ENCODE data around the gene MAPK8IP1. TPM values are rescaled to one million over a fixed set of nuclear protein-coding genes. Genes with fewer than 3 reads are reported as not detected.

MAPK8IP1 gene
- total and polyA plus RNA-seq, 2 donors (not counting 1 experiment from before 2014, with no cell fraction given) = 2.1 to 4.0 TPM

GRCh38 chr11:45895553-45896259, 10.3 kb downstream of the MAPK8IP1 start:
- no peak overlapping the region for H2AFZ ChIP-seq (ENCODE audit: insufficient read depth, low read depth, low read length, poor library complexity, severe bottlenecking)
- peaks cover 0 to 51% (median 24%) of the 10 kb centered on the region in 4 experiments for H3K27me3 ChIP-seq (replicated peaks in 1 of 4; ENCODE audit: control extremely low read depth in 1 of 4, control insufficient read depth in 3 of 4, insufficient read depth in 4 of 4, low read length in 3 of 4)
- peaks cover 12 to 16% of the 10 kb centered on the region in 2 donors for H3K4me1 ChIP-seq (ENCODE audit: control insufficient read depth in 2 of 2, insufficient read depth in 2 of 2, low read length in 2 of 2)
- ATAC-seq (ENCODE audit: low read depth) (no peak), DNase-seq (no peak)
- intact Hi-C loops (cut with micrococcal nuclease) = no loop called here
- peaks cover 0 to 12% (median 0%) of the 10 kb centered on the region in 3 donors for H3K9me3 ChIP-seq (ENCODE audit: control extremely low read depth in 1 of 3, control insufficient read depth in 2 of 3, insufficient read depth in 1 of 3, low read length in 2 of 3)
- H3K9ac ChIP-seq (ENCODE audit: low read length) = no peak overlapping the region
- no peak overlapping the region for H3K4me2 ChIP-seq (replicated peaks; ENCODE audit: low read depth, low read length, poor library complexity, severe bottlenecking)
- Mint-ChIP-seq H3K9me3 (ENCODE audit: insufficient read depth) (no peaks in the 10 kb centered on the region), H3K4me1 (peaks cover 11% of the 10 kb centered on the region), H3K27ac (no peak overlapping the region), H3K4me3 (no peak overlapping the region), H3K27me3 (peaks cover 34% of the 10 kb centered on the region)
- H3K4me3 ChIP-seq (ENCODE audit: control extremely low read depth in 1 of 5, extremely low read depth in 1 of 5, insufficient read depth in 1 of 5, low read depth in 2 of 5, low read length in 4 of 5) = no peak overlapping the region
- no peaks in the 10 kb centered on the region for H3K79me2 ChIP-seq (ENCODE audit: control insufficient read depth, insufficient read depth, low read length)
- no peak for TF ChIP-seq EZH2 (IDR thresholded peaks at IDR 0.05; ENCODE audit: borderline replicate concordance, insufficient read depth, low read depth, low read length, poor library complexity, severe bottlenecking)
- TF ChIP-seq CTCF (IDR thresholded peaks at IDR 0.05) = no peak
- no peaks in the 10 kb centered on the region for H4K20me1 ChIP-seq (ENCODE audit: control insufficient read depth, insufficient read depth, low read length, poor library complexity, severe bottlenecking)
- no peaks in the 10 kb centered on the region for H3K36me3 ChIP-seq (replicated peaks in 1 of 2; ENCODE audit: control extremely low read depth in 1 of 2, control insufficient read depth in 1 of 2, extremely low read depth in 1 of 2, insufficient read depth in 2 of 2, low read length in 1 of 2)
- ChIA-PET CTCF (no interaction called here), POLR2A (no interaction called here)
- 89% methylated on average over 5 of the region's 8 CpGs for WGBS (ENCODE audit: insufficient coverage)
- H3K27ac ChIP-seq (ENCODE audit: low read length in 2 of 2) = no peak overlapping the region

GRCh38 chr11:45896422-45896984, 11.1 kb downstream of the MAPK8IP1 start:
- Histone ChIP-seq H3K4me2 (replicated peaks; ENCODE audit: low read depth, low read length, poor library complexity, severe bottlenecking) (no peak overlapping the region), H3K9ac (ENCODE audit: low read length) (no peak overlapping the region), H3K9me3 (ENCODE audit: control extremely low read depth in 1 of 3, control insufficient read depth in 2 of 3, insufficient read depth in 1 of 3, low read length in 2 of 3) (peaks cover 0 to 12% (median 0%) of the 10 kb centered on the region in 3 donors), H3K4me3 (ENCODE audit: control extremely low read depth in 1 of 5, extremely low read depth in 1 of 5, insufficient read depth in 1 of 5, low read depth in 2 of 5, low read length in 4 of 5) (no peak overlapping the region), H3K27ac (ENCODE audit: low read length in 2 of 2) (no peak overlapping the region), H4K20me1 (ENCODE audit: control insufficient read depth, insufficient read depth, low read length, poor library complexity, severe bottlenecking) (no peaks in the 10 kb centered on the region), H2AFZ (ENCODE audit: insufficient read depth, low read depth, low read length, poor library complexity, severe bottlenecking) (no peak overlapping the region), H3K79me2 (ENCODE audit: control insufficient read depth, insufficient read depth, low read length) (no peaks in the 10 kb centered on the region), H3K27me3 (replicated peaks in 1 of 4; ENCODE audit: control extremely low read depth in 1 of 4, control insufficient read depth in 3 of 4, insufficient read depth in 4 of 4, low read length in 3 of 4) (peaks cover 0 to 53% (median 24%) of the 10 kb centered on the region in 4 experiments), H3K36me3 (replicated peaks in 1 of 2; ENCODE audit: control extremely low read depth in 1 of 2, control insufficient read depth in 1 of 2, extremely low read depth in 1 of 2, insufficient read depth in 2 of 2, low read length in 1 of 2) (no peaks in the 10 kb centered on the region), H3K4me1 (ENCODE audit: control insufficient read depth in 2 of 2, insufficient read depth in 2 of 2, low read length in 2 of 2) (peaks cover 12 to 17% of the 10 kb centered on the region in 2 donors)
- no peak for TF ChIP-seq CTCF (IDR thresholded peaks at IDR 0.05)
- no peak for TF ChIP-seq EZH2 (IDR thresholded peaks at IDR 0.05; ENCODE audit: borderline replicate concordance, insufficient read depth, low read depth, low read length, poor library complexity, severe bottlenecking)
- Mint-ChIP-seq H3K4me3 (no peak overlapping the region), H3K27ac (no peak overlapping the region), H3K27me3 (peaks cover 35% of the 10 kb centered on the region), H3K9me3 (ENCODE audit: insufficient read depth) (no peaks in the 10 kb centered on the region), H3K4me1 (peaks cover 12% of the 10 kb centered on the region)
- CTCF ChIA-PET = interaction anchor here (3.3 kb wide), 1 partner anchor 69 kb away, joined by 12 read pairs; no protein-coding TSS in a partner anchor
- POLR2A ChIA-PET = no interaction called here
- ATAC-seq (ENCODE audit: low read depth) (no peak), DNase-seq (no peak)
- WGBS (ENCODE audit: insufficient coverage) = 32% methylated on average over 19 of the region's 19 CpGs
- intact Hi-C loops (cut with micrococcal nuclease) = no loop called here

Data from B cell (primary cell).